DMS79 treated with DMSO at 0.1 percent for 48 hours (cell line): ENCODE measurements around the gene PLAA.
"Not testable (repeated sequence)": the region's sequence is repeated elsewhere in the genome, so short reads cannot be mapped to it uniquely, and the experiment has no call there.

ENCODE experiments used
- DNase-seq: peaks from one replicate; lab custom pipeline; 2025; lab: John Stamatoyannopoulos, UW

Gene PLAA

GRCh38 chr9:26928902-26929495 lies 18.0 kb downstream of the PLAA start:
- no peak for DNase-seq

- DNase-seq = no peak
These were observed 21.4 kb downstream of the PLAA start for GRCh38 chr9:26925609-26926008.

DNA sequence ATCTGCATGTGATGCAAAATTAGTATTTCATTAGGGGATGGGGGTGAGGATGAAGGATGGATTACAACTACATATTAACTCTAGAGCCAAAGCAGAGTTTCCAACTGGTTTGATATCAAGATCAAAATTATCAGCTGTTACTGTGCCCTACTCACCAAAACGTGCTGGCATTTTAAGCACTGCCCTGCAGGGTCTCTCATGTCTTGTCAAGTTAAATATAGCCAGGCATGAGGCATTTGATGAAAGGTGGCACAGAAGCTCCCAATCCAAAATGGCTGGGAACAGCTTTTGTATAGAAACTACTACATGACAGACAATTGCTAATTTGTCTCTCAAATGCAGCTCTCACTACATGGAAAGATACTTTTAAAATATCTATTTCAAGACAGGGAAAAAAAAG lies 27.3 kb downstream of the PLAA start:
- no peak for DNase-seq

GRCh38 chr9:26913138-26913668 lies 33.8 kb downstream of the PLAA start:
- DNase-seq = no peak

DNA sequence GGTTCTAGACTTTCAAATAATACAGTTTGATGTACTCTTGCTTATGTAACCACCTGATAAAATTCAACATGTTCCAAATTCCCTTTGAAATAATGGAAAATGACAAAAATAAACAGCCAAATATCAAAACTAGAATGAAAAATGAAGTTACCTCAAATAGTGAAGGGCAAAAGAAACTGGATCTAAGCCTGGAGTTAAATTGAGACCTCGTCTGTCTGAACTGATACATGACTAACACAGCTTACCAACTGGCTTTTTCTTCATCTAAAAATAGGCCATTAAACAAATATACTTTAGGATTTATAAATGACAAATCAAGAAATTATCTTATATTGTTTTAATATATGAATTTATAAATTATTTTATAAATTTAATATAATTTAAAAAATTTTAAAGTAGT lies 42.4 kb downstream of the PLAA start:
- no peak for DNase-seq

- DNase-seq = no peak
These were observed 43.0 kb downstream of the PLAA start for GRCh38 chr9:26904070-26904469.

DNA sequence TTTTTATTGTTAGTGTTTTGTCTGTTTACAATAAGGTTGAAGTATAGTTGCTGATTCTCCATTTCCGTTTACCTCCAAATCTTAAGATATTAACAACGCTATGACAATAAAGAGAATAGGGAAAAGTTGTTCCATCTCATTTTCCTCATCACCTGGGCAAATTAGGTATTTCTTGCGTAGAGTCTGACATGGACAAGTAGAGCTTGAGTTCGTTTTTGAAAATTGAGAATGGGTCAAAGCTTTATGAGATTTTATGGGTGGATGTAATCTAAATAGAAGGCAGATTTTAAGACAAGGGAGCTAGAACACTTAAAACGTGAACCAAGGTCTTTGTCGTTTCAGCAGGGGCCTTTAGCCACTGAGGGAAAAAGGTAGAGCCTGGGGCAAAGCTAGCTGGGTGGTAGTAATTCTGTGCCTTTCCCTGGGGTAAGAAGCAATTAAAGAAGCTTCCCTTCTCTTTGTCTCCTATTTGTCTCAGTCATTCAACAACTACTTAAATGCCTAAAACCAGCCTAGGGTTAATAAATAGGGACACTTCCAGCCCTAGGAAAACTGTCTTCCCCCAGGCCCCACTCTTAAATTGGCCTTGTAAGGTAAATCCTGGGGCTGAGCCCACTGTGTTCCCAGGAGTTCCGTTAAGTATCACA lies 53.9 kb downstream of the PLAA start:
- no peak for DNase-seq

DNA sequence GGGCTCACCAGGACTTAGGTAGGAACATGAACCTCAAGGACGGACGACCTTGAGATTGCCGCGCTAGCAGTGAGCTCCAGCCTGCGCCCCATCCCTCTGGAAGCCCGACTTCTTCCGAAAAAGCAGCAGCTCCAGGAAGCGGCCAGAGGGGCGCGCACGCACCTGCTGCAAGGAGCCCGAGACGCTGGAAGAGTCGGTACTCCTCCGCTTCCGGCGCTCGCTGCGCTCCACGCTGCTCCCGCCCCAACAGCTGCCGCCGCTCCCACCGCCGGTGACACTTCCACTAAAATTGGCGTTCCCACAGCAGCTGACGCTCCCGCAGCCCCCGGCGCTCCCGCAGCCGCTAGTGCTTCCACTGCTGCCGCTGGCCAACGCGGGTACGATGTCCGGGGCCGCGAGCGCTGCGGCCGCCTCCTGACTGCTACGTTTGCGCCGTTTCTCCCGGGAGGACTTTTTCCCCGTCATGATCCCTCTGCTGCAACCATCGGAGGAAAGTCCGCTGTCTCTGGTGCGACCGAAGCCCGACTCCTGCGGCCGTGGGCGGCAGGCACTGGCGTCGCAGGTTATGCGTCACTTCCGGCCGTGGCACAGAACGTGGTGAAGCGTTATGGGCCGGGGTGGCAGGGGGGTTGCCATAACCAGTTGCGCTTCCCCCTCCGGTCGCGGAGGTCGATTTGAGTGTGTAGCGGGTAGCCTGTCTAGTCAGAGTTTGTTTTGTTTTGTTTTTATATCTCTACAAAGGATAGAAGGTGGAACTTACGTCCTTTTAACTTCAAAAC lies 54.6 kb downstream of the PLAA start, which contains the start of gene CAAP1:
Gene CAAP1 (minus strand): TSS at position 552 of the 779 bp plus-strand sequence. CDS start 87 bp downstream, at position 465.
- peak; percentile 86 for DNase-seq

DNA sequence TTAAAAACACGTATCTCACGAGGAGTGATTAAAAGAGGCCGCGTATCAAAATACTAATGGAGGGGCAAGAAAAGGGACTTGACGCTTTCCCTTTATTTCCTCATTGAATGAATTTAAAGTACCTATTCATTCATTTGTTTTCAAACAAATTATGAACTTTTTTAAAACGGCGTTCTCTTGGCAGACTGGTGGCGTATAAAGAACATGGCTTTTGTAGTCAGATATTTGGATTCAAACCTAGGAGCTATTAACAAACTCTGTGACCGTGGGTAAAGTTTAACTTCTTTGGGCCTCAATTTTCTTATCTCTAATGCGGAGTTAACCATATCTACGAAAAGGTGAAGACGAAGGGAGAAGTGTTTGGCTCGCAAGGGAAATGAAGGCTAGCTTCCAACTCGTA lies 55.3 kb downstream of the PLAA start:
- peak; percentile 63 for DNase-seq

- no peak for DNase-seq
These were observed 58.8 kb downstream of the PLAA start for GRCh38 chr9:26888271-26888670.

- DNase-seq = no peak
These were observed 64.9 kb downstream of the PLAA start for GRCh38 chr9:26882154-26882553.

GRCh38 chr9:26880262-26880661 lies 66.8 kb downstream of the PLAA start:
- DNase-seq = no peak

- not testable (repeated sequence) for DNase-seq
These were observed 71.9 kb downstream of the PLAA start for GRCh38 chr9:26875155-26875554.

DNA sequence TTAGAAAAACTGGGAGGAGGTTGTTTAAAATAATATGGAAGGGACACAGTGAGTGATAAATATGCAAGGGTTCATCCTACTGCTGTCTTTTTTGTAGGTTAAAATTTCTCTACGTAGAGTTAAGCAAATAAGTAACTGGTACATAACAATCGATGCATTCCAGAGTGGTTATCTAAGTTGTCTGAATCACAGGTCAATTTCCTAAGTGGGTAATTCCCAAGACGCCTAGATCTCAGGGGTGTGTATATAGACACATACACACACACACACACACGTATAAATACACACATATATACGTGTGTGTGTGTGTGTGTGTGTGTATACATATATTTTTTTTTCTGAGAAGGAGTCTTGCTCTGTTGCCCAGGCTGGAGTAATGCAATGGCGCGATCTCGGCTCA lies 76.8 kb downstream of the PLAA start:
- no peak for DNase-seq

- DNase-seq = no peak
These were observed 84.0 kb downstream of the PLAA start for GRCh38 chr9:26863074-26863473.

DNA sequence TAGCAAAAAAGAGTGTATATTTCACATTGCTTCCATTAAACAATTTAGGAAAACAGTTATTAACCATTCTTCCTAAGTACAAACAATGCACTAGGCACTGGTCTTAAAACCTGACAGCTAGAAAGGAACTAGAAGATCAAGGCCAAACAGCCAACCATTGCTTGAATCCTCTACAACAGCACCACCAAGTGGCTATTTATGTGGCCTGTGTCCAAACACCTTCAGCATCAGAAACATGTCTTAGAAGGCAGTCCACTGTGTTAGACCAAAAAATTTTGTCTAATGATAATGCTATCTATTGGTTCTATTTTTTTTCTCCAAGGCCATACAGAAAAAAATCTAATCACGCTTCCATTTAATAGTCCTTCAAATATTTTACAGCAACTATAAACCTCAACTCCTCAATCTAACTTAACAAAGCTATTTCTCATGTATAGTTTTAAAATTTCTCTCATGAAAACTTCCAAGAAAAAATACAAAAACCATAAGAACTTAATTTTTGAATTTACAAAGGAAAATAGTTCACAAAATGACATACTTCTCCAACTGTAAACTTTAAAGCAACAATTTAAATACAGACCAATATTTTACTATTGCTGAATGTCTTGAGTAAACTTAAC lies 90.5 kb downstream of the PLAA start:
- DNase-seq = peak; percentile 12
